ENCODE measurements around the gene MT1B. TPM values are rescaled to one million over a fixed set of nuclear protein-coding genes. Genes with fewer than 3 reads are reported as not detected.
"Not testable (repeated sequence)": the region's sequence is repeated elsewhere in the genome, so short reads cannot be mapped to it uniquely, and the experiment has no call there.

MT1B gene
- total RNA-seq, 2 donors from 2014 or later = not detected

- peak; percentile 55 for DNase-seq
- TF ChIP-seq CTCF (conservative IDR thresholded peaks at IDR 0.05) = no peak
- no peak overlapping the region for H3K27ac Mint-ChIP-seq
- H3K4me3 Mint-ChIP-seq = peak overlapping the region; percentile 61
- Histone ChIP-seq H3K9ac (ENCODE audit: extremely low read depth, low read length, poor library complexity, severe bottlenecking) (no peak overlapping the region), H3K4me3 (ENCODE audit: low read length) (peak overlapping the region; percentile 76), H3K27ac (ENCODE audit: low read depth, low read length) (no peak overlapping the region), H3K4me1 (ENCODE audit: control insufficient read depth, insufficient read depth, low read length) (no peaks in the 10 kb centered on the region), H3K36me3 (ENCODE audit: control insufficient read depth, insufficient read depth, low read length) (no peaks in the 10 kb centered on the region), H3K27me3 (ENCODE audit: control insufficient read depth, insufficient read depth, low read length, poor library complexity, severe bottlenecking) (peaks cover 88% of the 10 kb centered on the region), H3K9me3 (ENCODE audit: control insufficient read depth, low read length) (no peaks in the 10 kb centered on the region)
- 35 to 48% methylated on average over 10 of the region's 10 CpGs for WGBS, 2 experiments (ENCODE audit: insufficient coverage in 1 of 2, insufficient read length in 1 of 2)
- no peaks in the 10 kb centered on the region for H3K9me3 Mint-ChIP-seq
- peaks cover 6% of the 10 kb centered on the region for H3K4me1 Mint-ChIP-seq
- peaks cover 80% of the 10 kb centered on the region for H3K27me3 Mint-ChIP-seq (ENCODE audit: insufficient read depth)
- no peaks in the 10 kb centered on the region for H3K36me3 Mint-ChIP-seq (ENCODE audit: low read depth)
Observed at GRCh38 chr16:56658327-56658875, 6.7 kb downstream of the MT1B start.

GRCh38 chr16:56662357-56663354 lies 11.0 kb downstream of the MT1B start:
- no peak for TF ChIP-seq CTCF (conservative IDR thresholded peaks at IDR 0.05)
- Histone ChIP-seq H3K27ac (ENCODE audit: low read depth, low read length) (no peak overlapping the region), H3K36me3 (ENCODE audit: control insufficient read depth, insufficient read depth, low read length) (no peaks in the 10 kb centered on the region), H3K9ac (ENCODE audit: extremely low read depth, low read length, poor library complexity, severe bottlenecking) (no peak overlapping the region), H3K4me3 (ENCODE audit: low read length) (no peak overlapping the region), H3K4me1 (ENCODE audit: control insufficient read depth, insufficient read depth, low read length) (no peaks in the 10 kb centered on the region), H3K9me3 (ENCODE audit: control insufficient read depth, low read length) (no peaks in the 10 kb centered on the region), H3K27me3 (ENCODE audit: control insufficient read depth, insufficient read depth, low read length, poor library complexity, severe bottlenecking) (peaks cover 100% of the 10 kb centered on the region)
- Mint-ChIP-seq H3K27ac (no peak overlapping the region), H3K9me3 (no peaks in the 10 kb centered on the region), H3K36me3 (ENCODE audit: low read depth) (no peaks in the 10 kb centered on the region), H3K4me3 (peak overlapping the region; percentile 46), H3K27me3 (ENCODE audit: insufficient read depth) (peaks cover 98% of the 10 kb centered on the region), H3K4me1 (peaks cover 6% of the 10 kb centered on the region)
- peak; percentile 52 for DNase-seq
- 19 to 21% methylated on average over 30 to 48 of the region's 48 CpGs for WGBS, 2 experiments (ENCODE audit: insufficient coverage in 1 of 2, insufficient read length in 1 of 2)

- Histone ChIP-seq H3K9ac (ENCODE audit: extremely low read depth, low read length, poor library complexity, severe bottlenecking) (no peak overlapping the region), H3K27ac (ENCODE audit: low read depth, low read length) (no peak overlapping the region), H3K4me3 (ENCODE audit: low read length) (no peak overlapping the region), H3K4me1 (ENCODE audit: control insufficient read depth, insufficient read depth, low read length) (no peaks in the 10 kb centered on the region), H3K36me3 (ENCODE audit: control insufficient read depth, insufficient read depth, low read length) (no peaks in the 10 kb centered on the region), H3K27me3 (ENCODE audit: control insufficient read depth, insufficient read depth, low read length, poor library complexity, severe bottlenecking) (peaks cover 100% of the 10 kb centered on the region), H3K9me3 (ENCODE audit: control insufficient read depth, low read length) (no peaks in the 10 kb centered on the region)
- Mint-ChIP-seq H3K27ac (no peak overlapping the region), H3K36me3 (ENCODE audit: low read depth) (no peaks in the 10 kb centered on the region), H3K4me1 (peaks cover 2% of the 10 kb centered on the region), H3K4me3 (no peak overlapping the region), H3K27me3 (ENCODE audit: insufficient read depth) (peaks cover 98% of the 10 kb centered on the region), H3K9me3 (no peaks in the 10 kb centered on the region)
- TF ChIP-seq CTCF (conservative IDR thresholded peaks at IDR 0.05) = no peak
- DNase-seq = no peak
- 60% methylated on average over 1 of the region's 1 CpG; no CpG with 5 or more reads in 1 of the 2 experiments for WGBS, 2 experiments (ENCODE audit: insufficient coverage in 1 of 2, insufficient read length in 1 of 2)
Observed at GRCh38 chr16:56664506-56664905, 12.8 kb downstream of the MT1B start.

GRCh38 chr16:56665286-56666261 lies 13.9 kb downstream of the MT1B start:
- 68 to 75% methylated on average over 7 to 8 of the region's 8 CpGs for whole genome bisulfite sequencing, 2 experiments (ENCODE audit: insufficient coverage in 1 of 2, insufficient read length in 1 of 2)
- H3K4me1 ChIP-seq (ENCODE audit: control insufficient read depth, insufficient read depth, low read length); H3K36me3 Mint-ChIP-seq (ENCODE audit: low read depth); H3K9ac ChIP-seq (ENCODE audit: extremely low read depth, low read length, poor library complexity, severe bottlenecking); H3K4me3 ChIP-seq (ENCODE audit: low read length); H3K9me3 Mint-ChIP-seq; H3K27ac ChIP-seq (ENCODE audit: low read depth, low read length); DNase-seq; H3K27ac Mint-ChIP-seq; H3K4me3 Mint-ChIP-seq; H3K36me3 ChIP-seq (ENCODE audit: control insufficient read depth, insufficient read depth, low read length); H3K9me3 ChIP-seq (ENCODE audit: control insufficient read depth, low read length); H3K4me1 Mint-ChIP-seq: not testable (repeated sequence)
- peaks cover 98% of the 10 kb centered on the region for H3K27me3 Mint-ChIP-seq (ENCODE audit: insufficient read depth)
- peaks cover 100% of the 10 kb centered on the region for H3K27me3 ChIP-seq (ENCODE audit: control insufficient read depth, insufficient read depth, low read length, poor library complexity, severe bottlenecking)

All from endodermal cell (in vitro differentiated cells).